IPS-18a (cell line): ENCODE measurements around the gene PCDHA7.
"Not testable (repeated sequence)": the region's sequence is repeated elsewhere in the genome, so short reads cannot be mapped to it uniquely, and the experiment has no call there.

Experiments
- H3K27ac ChIP-seq: one replicate; pipeline ENCODE4 v1.5.1; 2013; ENCODE audit warnings: low read length
- H3K27me3 ChIP-seq: one replicate; pipeline ENCODE4 v1.6.1; 2013; ENCODE audit warnings: mild to moderate bottlenecking, low read length; ENCODE audit not compliant: control insufficient read depth, insufficient read depth
- H3K36me3 ChIP-seq: one replicate; pipeline ENCODE4 v1.6.1; 2013; ENCODE audit warnings: low read depth, low read length; ENCODE audit not compliant: control insufficient read depth
- H3K4me1 ChIP-seq: one replicate; pipeline ENCODE4 v1.6.1; 2013; ENCODE audit warnings: low read depth, low read length; ENCODE audit not compliant: control insufficient read depth
- H3K4me3 ChIP-seq: one replicate; pipeline ENCODE4 v1.5.1; 2013; ENCODE audit warnings: low read length
- H3K9ac ChIP-seq: one replicate; pipeline ENCODE4 v1.6.1; 2013; ENCODE audit warnings: mild to moderate bottlenecking, low read length, moderate library complexity
- H3K9me3 ChIP-seq: one replicate; pipeline ENCODE4 v1.6.1; 2013; ENCODE audit warnings: low read depth, low read length; ENCODE audit not compliant: control insufficient read depth

The PCDHA7 gene

GRCh38 chr5:140802381-140802780 is 31.7 kb upstream of the PCDHA7 start:
- not testable (repeated sequence) for H3K4me1 ChIP-seq, H3K9ac ChIP-seq, H3K36me3 ChIP-seq, H3K27me3 ChIP-seq, H3K27ac ChIP-seq, H3K9me3 ChIP-seq, H3K4me3 ChIP-seq

GRCh38 chr5:140802781-140803271 is 31.2 kb upstream of the PCDHA7 start:
- Histone ChIP-seq H3K36me3 (no peaks in the 10 kb centered on the region), H3K4me1 (peaks cover 7% of the 10 kb centered on the region), H3K27me3 (no peaks in the 10 kb centered on the region), H3K9me3 (peaks cover 10% of the 10 kb centered on the region), H3K9ac (no peak overlapping the region), H3K4me3 (no peak overlapping the region), H3K27ac (no peak overlapping the region)

GRCh38 chr5:140806834-140807775 is 27.0 kb upstream of the PCDHA7 start, which contains the start of gene PCDHA4:
TSS of gene PCDHA4 (plus strand) at chr5:140807068.
- Histone ChIP-seq H3K27ac (peak within 1 kb of the TSS; percentile 46), H3K27me3 (no peaks in the 10 kb centered on the region), H3K9ac (peak within 1 kb of the TSS; percentile 92), H3K36me3 (no peaks in the 10 kb centered on the region), H3K9me3 (peaks cover under 1% of the 10 kb centered on the region), H3K4me1 (peaks cover 7% of the 10 kb centered on the region), H3K4me3 (peak within 1 kb of the TSS; percentile 95)

GRCh38 chr5:140808241-140808888 is 25.7 kb upstream of the PCDHA7 start:
- H3K4me1 ChIP-seq, H3K9ac ChIP-seq, H3K27me3 ChIP-seq, H3K27ac ChIP-seq, H3K36me3 ChIP-seq, H3K9me3 ChIP-seq: not testable (repeated sequence)
- peak overlapping the region; percentile 95 for H3K4me3 ChIP-seq

- H3K36me3 ChIP-seq: no peaks in the 10 kb centered on the region
- H3K27me3 ChIP-seq: no peaks in the 10 kb centered on the region
- H3K9me3 ChIP-seq: no peaks in the 10 kb centered on the region
- no peak overlapping the region for H3K4me3 ChIP-seq
- H3K4me1 ChIP-seq: peaks cover 7% of the 10 kb centered on the region
- no peak overlapping the region for H3K27ac ChIP-seq
- H3K9ac ChIP-seq: no peak overlapping the region
Measured at GRCh38 chr5:140808889-140809291, 25.2 kb upstream of the PCDHA7 start.

- no peak within 1 kb of the TSS for H3K4me3 ChIP-seq
- H3K36me3 ChIP-seq: no peaks in the 10 kb centered on the region
- no peaks in the 10 kb centered on the region for H3K4me1 ChIP-seq
- H3K9me3 ChIP-seq: no peaks in the 10 kb centered on the region
- no peaks in the 10 kb centered on the region for H3K27me3 ChIP-seq
- H3K27ac ChIP-seq: no peak within 1 kb of the TSS
- no peak within 1 kb of the TSS for H3K9ac ChIP-seq
Measured at GRCh38 chr5:140821375-140822280, 12.4 kb upstream of the PCDHA7 start, which contains the start of gene PCDHA5. TSS of gene PCDHA5 (plus strand) at chr5:140821613.

- Histone ChIP-seq H3K4me3 (no peak overlapping the region), H3K27me3 (no peaks in the 10 kb centered on the region), H3K9me3 (no peaks in the 10 kb centered on the region), H3K27ac (no peak overlapping the region), H3K4me1 (no peaks in the 10 kb centered on the region), H3K36me3 (no peaks in the 10 kb centered on the region), H3K9ac (no peak overlapping the region)
Measured at GRCh38 chr5:140822281-140822629, 11.8 kb upstream of the PCDHA7 start.

- not testable (repeated sequence) for H3K36me3 ChIP-seq, H3K9ac ChIP-seq, H3K4me1 ChIP-seq, H3K27me3 ChIP-seq, H3K27ac ChIP-seq, H3K4me3 ChIP-seq, H3K9me3 ChIP-seq
Measured at GRCh38 chr5:140822969-140823368, 11.1 kb upstream of the PCDHA7 start.

- Histone ChIP-seq H3K4me3 (no peak overlapping the region), H3K27me3 (no peaks in the 10 kb centered on the region), H3K9ac (no peak overlapping the region), H3K27ac (no peak overlapping the region), H3K9me3 (no peaks in the 10 kb centered on the region), H3K36me3 (no peaks in the 10 kb centered on the region), H3K4me1 (no peaks in the 10 kb centered on the region)
Measured at GRCh38 chr5:140823475-140823874, 10.6 kb upstream of the PCDHA7 start.

GRCh38 chr5:140827704-140828361 is 6.2 kb upstream of the PCDHA7 start, which contains the start of gene PCDHA6:
TSS of gene PCDHA6 (plus strand) at chr5:140827960. CDS start at chr5:140828092, 132 bp downstream.
- H3K4me1 ChIP-seq: no peaks in the 10 kb centered on the region
- no peak within 1 kb of the TSS for H3K4me3 ChIP-seq
- no peak within 1 kb of the TSS for H3K27ac ChIP-seq
- no peaks in the 10 kb centered on the region for H3K9me3 ChIP-seq
- H3K9ac ChIP-seq: no peak within 1 kb of the TSS
- no peaks in the 10 kb centered on the region for H3K27me3 ChIP-seq
- no peaks in the 10 kb centered on the region for H3K36me3 ChIP-seq
